ENCODE data around the gene XIRP1.

GRCh38 chr3:39180183-39180545, 12.2 kb downstream of the XIRP1 start:
- TF ChIP-seq RAD21 (IDR thresholded peaks at IDR 0.05; ENCODE audit: low read depth) (no peak), NFIC (IDR thresholded peaks at IDR 0.05) (no peak), MAX (IDR thresholded peaks at IDR 0.05) (no peak), CREB1 (IDR thresholded peaks at IDR 0.05; ENCODE audit: low read depth) (no peak), YY1 (IDR thresholded peaks at IDR 0.05; ENCODE audit: low read depth) (no peak), EP300 (IDR thresholded peaks at IDR 0.05; ENCODE audit: borderline replicate concordance) (no peak), TAF1 (IDR thresholded peaks at IDR 0.05; ENCODE audit: low read depth) (no peak), EGR1 (IDR thresholded peaks at IDR 0.05) (no peak), CEBPB (IDR thresholded peaks at IDR 0.05) (no peak), USF1 (IDR thresholded peaks at IDR 0.05) (no peak), TEAD4 (IDR thresholded peaks at IDR 0.05) (no peak), TCF12 (IDR thresholded peaks at IDR 0.05; ENCODE audit: low read depth) (no peak), FOXM1 (IDR thresholded peaks at IDR 0.05; ENCODE audit: borderline replicate concordance, low read depth) (no peak)
- TF ChIP-seq, protein P1, sequence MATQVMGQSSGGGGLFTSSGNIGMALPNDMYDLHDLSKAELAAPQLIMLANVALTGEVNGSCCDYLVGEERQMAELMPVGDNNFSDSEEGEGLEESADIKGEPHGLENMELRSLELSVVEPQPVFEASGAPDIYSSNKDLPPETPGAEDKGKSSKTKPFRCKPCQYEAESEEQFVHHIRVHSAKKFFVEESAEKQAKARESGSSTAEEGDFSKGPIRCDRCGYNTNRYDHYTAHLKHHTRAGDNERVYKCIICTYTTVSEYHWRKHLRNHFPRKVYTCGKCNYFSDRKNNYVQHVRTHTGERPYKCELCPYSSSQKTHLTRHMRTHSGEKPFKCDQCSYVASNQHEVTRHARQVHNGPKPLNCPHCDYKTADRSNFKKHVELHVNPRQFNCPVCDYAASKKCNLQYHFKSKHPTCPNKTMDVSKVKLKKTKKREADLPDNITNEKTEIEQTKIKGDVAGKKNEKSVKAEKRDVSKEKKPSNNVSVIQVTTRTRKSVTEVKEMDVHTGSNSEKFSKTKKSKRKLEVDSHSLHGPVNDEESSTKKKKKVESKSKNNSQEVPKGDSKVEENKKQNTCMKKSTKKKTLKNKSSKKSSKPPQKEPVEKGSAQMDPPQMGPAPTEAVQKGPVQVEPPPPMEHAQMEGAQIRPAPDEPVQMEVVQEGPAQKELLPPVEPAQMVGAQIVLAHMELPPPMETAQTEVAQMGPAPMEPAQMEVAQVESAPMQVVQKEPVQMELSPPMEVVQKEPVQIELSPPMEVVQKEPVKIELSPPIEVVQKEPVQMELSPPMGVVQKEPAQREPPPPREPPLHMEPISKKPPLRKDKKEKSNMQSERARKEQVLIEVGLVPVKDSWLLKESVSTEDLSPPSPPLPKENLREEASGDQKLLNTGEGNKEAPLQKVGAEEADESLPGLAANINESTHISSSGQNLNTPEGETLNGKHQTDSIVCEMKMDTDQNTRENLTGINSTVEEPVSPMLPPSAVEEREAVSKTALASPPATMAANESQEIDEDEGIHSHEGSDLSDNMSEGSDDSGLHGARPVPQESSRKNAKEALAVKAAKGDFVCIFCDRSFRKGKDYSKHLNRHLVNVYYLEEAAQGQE (IDR thresholded peaks at IDR 0.05; ENCODE audit: low read depth) = no peak
